IPS DF 19.7 (cell line): ENCODE measurements around the gene GLP2R.
A peak's percentile ranks its signal among the peaks of the same experiment; 100 is the strongest.

Source experiments
- DNase-seq: peaks from one replicate; pipeline ENCODE4 v3.0.0-alpha.2; 2013; ENCODE audit warnings: low read depth, low spot score

The GLP2R gene

DNA sequence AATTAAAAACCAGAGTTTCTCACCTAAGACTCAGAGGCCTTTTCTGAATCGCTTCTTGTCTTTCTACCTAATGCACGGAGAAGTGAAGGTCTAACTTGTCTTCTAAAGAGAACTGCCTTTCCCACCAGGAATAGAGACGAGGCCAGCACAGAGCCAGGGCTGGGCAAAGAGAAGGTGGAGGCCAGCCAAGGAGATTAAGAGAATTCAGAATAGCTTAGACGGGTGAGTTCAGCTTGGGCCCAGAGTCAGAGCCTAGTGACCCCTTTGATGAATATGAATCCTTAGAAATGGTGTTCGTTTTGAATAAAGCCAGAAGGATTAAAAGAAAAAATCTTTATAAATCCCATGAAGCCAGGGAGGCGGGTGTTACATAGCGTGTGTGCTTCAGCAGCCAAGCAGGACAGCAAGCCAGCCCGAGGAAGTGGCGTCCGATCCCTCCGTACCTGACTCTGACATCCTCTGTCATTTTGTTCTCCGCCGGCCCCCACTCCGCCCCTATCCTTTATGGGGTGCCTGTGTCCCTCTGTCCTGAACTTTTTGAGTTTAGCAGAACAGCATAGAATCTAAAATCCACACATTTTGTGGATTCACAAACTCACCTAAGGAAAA is 11.3 kb upstream of the GLP2R start:
- no peak for DNase-seq

DNA sequence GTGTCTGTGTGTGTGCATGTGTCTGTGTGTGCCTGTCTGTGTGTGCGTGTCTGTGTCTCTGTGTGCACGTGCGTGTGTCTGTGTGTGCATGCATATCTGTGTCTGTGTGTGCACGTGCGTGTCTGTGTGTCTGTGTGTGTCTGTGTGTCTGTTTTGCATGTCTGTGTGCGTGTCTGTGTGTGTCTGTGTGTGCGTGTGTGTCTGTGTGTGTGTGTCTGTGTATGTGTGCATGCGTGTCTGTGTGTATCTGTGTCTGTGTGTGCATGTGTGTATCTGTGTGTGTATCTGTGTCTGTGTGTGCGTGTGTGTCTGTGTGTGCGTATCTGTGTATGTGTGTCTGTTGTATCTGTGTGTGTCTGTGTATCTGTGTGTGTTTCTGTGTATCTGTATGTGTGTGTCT is 9.3 kb upstream of the GLP2R start:
- DNase-seq, result no peak

DNA sequence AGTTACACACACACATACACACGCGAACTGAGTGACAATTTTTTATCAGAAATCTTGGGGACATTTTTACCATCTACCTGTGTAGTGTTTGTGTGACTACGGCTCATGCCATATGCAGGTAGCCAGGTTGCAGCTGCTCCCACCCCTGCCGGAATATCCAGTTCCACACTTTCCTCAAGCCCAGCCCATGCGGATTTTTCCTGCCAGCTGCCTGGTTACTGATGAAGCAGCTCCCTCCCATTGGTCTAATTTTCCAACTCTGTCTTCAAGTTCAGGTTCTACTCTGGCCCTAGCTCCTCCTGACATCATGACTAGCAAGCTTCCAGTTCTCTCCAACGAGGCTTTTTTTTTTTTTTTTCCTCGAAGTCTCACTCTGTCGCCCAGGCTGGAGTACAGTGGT is 8.6 kb upstream of the GLP2R start:
- DNase-seq, result peak; percentile 48

DNA sequence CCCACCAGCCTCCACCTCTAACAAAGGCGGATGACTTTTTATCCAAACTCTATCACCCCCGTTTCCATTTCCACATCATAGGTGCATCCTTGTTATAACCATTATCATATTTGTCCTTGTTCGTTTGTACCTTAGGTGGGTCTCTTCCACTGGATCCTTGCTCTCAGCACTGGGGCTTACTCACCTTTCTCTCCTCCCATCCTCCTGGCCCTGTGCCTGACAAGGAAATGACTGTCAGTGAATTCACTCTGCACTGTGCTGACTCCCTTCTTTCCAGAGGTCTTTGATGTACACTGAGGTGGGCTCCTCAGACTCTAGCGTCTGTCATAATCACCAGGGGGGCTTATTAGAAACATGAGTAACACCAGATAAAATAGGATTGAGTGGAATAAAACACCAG is 7.0 kb upstream of the GLP2R start:
- DNase-seq, result no peak

DNA sequence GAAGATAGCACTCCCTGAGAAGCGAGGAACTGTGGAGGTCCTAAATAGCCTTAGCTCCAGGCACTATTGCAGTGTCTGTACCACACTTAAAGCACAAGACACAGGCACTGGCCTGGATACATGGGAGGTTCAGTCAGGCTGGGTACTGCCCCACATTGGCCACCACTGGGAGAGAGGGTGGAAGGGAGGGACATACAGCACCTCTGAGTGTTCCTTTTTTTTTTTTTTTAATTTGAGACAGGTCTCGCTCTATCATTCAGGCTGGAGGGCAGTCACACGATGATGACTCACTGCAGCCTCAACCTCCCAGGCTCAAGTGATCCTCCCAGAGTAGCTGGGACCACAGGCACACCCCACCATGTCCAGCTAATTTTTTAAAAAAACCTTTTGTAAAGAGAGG is 5.3 kb upstream of the GLP2R start:
- no peak for DNase-seq

DNA sequence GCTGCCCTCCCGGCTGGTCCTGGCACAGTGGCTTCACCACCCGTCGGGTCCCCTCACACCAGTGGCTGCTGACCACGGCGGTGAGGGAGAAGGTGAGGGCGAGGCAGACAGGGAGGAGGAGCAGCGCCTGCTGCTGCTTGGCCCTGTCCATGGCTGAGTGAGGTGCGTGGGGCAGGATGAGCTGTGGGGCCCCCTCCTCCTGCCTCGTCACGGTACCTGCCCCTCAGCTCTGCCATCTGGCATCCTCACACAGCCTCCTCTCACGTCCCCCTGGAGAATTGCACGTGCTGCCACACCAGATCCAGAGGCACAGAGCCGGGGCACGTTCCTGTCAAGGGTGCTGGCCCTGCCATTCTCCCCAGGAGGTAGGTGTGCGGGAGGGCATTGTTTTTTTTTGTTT is 3.8 kb upstream of the GLP2R start, which contains the start of gene GSG1L2:
Gene GSG1L2, minus strand, starts transcription at position 159 of the 400 bp plus-strand sequence. Its CDS starts 8 bp downstream, at position 151.
- no peak for DNase-seq

DNA sequence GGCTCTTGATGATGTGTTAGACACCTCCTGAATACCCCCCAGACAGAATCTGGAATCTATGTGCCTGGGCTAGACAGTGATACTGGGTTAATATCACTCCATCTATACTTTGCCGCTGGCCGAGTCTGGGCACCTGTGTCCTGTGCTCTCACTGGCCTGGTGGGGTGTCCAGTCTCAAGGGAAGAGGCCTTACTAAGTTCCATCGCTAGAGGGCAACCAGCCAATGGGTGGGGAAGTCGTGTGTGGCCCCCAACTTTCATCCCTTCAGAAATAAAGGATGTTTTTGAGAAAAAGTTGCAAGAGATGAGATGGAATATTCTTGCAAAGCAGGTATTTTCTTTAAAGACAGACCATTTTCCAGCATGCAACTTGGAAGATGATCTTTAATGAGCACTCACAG is 1.6 kb upstream of the GLP2R start:
- no peak for DNase-seq

DNA sequence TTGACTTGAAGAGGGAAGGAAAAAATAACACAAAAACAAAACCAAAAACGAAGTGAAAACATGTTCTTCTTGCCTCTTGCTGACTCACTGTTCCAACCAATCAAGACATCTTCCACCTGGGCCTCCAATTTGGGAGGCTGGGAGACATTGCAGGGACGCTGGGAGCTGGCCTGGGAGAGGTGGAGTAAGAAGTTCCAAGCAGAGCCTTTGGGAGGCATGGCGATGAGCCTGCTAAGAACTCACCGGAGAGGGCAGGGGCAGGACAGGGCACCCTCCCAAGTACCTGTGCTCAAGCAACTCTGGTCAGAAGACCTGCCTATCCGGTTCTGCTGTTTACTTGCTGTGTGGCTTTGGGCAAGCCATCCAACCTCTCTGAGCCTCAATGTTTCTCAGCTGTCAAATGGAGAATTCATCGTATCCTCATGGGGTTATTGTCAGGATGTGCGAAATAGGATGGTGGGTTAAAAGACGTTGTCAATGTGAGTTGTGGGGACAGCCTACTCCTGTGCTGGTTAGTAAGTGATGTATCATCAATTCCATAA is 856 bp upstream of the GLP2R start:
- no peak for DNase-seq

DNA sequence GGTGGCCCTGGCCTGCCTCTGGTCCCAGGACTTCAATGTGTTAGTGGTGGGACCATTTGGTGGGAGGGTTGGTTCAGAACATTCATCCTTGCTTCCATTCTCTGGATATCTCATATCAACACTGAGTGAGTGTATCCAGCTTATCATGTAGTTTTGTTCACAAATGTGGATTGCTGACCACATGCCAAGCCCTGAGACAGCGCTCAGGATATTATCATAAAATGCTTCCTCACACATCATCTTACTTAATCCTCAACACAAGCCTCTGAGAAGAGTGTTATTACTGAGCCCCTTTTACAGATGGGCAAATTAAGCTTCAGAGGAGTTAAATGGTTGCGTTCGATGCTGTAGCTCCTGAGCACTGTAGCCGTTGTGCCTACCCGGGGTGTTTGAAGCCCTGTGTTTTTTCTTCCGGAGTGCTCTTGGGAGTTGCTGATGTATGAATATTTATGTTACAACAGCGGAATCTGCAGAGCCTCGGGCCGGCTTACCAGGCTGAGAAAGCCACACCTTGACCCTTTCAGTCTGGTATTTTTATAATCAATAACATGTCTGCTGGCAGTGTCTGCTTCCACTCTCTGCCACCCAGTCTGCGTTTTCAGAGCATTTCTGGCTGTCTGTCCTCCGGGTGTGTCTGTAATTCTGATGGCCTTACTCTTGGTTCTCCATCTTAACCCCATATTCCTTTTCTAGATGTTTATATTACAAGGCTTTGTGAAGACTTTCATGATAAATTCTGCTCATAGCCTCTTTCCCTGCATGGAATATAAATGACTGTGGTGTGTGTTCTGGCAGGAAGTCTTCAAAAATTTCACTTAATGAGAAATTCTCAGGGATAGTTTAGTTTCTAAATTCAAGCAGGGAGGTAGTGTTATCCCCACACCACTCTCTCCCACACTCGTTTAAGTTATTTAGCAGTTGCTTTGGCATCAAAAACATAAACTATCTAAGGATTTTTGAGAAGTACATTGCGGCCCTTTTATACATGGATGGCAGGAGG is 2.9 kb downstream of the GLP2R start:
- DNase-seq, result no peak

DNA sequence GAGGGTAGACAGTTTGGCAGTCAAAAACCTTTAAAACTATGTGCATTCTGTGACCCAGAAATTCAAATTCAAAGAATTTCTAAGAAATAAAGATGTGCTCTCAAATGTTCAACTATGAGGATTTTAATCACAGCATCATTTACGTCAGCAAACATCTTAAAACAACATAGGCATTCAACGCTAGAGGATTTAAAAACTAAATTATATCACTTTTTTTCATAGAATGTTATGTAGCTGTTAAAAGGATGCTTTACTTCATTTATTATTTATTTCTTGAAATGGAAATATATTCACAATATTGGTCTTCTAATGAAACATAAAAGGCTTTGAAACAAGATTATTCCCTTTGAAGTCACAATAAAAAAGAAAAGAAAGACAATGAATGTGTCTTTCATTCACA is 3.6 kb downstream of the GLP2R start:
- DNase-seq, result no peak

DNA sequence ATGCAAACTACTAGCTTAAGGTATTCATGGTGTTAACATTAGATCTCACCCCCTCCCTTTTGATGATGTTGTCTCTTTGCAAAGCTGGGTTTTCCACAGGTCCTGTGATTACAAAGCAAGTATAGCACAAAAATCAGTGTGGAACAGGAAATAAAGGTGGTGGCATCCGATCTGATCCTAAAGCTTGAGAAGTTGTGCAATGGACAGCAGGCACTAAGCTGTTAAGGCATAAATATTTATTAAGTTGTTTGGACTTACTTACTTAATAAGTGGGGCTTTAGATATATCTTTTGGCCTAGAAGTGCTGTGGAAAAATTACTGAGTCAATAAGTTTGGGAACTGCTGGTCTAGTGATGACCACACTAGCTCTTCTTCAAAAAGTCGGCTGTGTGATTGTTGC is 5.0 kb downstream of the GLP2R start:
- DNase-seq, result no peak

DNA sequence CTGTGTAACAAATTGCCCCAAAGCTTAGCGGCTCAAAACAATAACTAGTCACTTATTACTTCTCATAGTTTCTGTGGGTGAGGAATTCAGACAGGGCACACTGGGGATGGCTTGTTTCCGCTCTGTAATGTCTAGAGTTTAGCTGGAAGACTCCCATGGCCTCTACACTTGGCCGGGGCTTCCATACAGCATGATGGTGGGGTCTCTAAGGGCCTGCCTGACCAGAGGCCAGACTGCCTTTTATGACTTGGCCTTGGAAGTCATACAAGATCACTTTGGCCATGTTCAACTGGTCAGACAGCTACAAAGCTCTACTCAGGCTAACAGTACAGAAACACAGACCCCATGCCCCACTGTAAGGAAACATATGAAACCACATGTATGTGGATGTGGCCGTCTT is 8.2 kb downstream of the GLP2R start:
- DNase-seq, result no peak

DNA sequence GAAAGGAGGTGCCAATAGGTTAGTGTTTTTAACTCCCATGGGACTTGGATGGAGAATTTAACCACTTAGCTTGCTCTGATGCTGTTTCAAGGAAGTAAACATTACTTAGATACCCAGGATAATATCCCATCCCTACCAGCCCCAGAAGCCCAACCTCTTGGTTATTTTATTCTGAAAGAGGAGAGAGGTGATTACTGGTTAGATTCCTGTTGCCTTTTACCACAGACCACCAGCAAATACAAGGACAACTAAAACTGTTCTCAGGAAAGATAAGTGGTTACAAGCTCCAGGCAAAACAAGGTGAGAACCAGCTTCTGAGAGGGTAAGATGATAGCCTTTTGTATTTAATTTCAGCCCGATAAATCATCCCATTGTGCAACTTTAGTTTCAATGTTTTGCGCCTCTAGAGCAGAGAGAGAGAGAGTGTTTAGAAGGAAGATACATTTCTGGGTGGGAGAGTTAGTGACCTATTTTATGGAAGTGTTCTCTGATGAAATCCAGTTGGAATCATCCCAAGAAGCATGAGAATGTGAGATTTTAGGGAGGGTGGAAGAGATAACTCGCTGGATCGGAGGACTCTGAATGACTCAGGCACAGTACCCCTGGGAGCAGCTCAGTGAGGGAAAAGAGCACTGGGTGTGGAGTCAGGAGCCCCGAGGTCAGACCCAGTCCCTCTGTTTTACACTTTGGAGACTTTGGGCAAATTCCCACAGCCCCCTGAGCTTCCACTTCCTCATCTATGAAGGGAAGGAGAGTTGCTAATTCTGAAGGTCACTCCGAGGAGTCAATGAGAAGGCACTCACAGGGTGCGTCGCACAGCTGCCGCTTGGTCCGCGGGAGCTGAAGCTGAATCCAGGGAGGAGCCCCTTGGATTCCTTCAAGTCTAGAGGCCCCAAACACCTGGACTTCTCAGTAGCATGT is 12.1 kb downstream of the GLP2R start:
- DNase-seq, result no peak

DNA sequence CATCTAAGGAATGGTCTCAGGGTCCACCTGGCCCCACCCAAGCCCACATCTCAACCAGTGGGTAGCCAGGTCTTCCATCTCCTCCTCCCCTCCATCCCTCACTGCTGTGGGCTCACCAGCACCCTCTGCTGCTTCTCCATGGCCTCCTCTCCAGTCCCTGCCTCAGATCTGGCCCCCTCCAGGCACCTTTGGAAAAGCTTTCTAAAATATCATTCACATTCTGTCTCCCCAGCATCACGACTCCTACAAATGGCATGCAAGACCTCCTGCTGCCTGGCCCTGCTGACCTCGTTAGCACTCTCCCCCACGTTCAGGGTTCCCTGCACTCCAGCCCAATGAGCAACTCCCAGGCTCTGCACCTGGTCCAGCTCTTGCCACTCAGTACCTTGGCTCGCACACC is 13.7 kb downstream of the GLP2R start:
- DNase-seq, result no peak

DNA sequence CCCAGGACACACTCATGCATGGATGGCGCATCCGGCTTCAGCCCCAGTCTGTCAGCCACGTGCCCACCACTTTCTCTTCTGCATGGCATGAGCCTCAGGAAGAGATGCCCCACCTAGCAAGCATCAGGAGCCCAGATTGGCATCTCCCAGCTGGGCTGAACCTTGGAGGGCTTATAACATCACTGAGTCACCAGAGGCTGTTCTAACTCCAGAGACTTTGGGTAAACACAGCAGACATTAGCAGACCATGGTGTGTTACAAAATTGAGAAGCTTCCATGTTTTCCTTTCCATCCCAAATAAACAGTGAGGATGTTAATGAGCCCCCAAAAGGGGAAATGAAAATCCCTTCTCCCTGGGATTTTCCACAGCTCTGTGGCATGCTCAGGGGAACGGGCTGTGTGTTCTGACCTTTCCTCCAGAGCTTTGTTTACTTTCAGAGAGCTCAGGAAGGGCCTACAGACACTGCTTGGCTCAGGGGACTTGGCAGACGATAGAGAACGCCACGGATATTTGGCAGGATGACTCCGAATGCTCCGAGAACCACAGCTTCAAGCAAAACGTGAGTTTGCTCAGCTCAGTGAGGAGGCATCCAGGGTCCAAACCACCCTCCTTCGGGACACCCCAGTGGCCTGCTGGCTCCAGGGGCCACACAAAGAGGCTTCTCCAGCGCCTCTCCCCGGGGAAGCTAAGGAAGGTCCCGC is 16.5 kb downstream of the GLP2R start:
- DNase-seq, result no peak

DNA sequence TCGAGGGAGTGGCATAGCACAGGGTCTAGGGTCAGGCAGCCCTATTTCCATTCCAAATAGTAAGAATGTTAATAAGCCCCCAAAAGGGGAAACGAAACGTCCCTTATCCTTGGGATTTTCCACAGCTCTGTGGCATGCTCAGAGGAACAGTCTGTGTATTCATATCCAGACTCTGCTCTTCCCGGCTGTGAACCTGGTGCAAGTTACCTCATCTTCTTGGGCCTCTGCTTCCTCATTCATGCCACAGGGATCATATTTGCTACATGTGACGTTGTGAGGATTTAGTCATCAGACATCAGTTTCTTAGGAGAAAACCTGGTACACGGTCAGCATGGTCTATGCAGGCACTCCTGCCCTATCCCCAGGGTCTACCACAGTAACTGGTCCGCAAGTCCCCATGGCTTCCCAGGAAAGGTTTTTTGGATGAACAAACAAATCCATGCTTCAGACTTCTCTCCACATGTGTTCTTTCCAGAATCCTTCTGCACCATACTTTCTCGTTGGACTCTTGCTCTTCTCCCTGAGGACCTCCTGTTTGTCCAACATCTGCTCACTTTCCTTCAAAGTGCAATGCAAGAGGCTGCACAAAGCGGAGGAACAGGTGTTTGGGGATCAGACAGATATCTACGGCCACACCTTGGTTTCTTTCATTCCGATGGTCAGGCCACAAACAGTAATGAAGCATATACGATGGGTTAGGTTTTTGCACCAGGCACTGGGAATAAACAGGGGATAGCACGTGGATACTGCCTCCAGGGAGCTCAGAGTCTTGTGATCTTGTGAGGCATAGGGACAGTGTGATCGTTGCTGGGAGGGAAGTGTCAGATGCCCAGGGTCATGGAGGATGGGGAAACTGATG is 17.7 kb downstream of the GLP2R start:
- DNase-seq, result no peak

DNA sequence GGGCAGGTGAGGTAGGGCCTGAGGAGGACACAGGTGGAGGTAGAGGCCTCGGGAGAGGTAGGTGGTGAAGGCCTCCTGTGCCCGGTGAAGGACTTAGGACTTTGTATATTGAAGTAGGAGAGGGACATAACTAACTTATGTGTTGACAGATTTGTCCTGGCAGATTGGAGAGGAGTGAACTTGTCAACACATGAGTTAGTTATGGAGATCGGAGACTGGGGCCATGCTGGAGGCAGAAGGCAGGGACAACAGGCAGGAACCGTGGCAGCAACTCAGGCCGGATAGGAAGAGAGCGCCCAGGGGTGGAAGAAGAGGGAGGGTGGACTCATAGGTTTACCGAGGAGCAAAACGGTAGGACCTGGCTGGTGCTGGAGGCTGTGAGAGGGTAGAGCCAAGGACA is 18.4 kb downstream of the GLP2R start:
- DNase-seq, result no peak

DNA sequence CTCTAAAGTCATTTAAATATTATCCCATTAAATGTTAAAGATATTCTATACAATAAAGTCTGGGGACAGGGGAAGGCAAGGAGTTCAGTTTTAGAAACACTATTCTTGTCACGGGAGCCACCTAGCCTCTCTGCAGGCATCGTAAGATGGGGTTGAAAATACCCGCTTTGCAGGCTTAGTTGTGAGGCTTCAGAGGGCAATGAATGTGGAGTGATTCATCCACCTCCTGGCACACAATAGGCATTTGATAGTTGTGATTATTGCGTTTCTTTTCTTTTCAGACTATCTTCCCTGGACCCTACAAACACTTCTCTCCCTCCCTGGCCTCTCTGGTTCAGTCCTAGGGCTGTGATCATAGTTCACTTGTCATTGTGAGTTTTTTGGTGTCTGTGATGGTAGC is 19.6 kb downstream of the GLP2R start:
- DNase-seq, result no peak

DNA sequence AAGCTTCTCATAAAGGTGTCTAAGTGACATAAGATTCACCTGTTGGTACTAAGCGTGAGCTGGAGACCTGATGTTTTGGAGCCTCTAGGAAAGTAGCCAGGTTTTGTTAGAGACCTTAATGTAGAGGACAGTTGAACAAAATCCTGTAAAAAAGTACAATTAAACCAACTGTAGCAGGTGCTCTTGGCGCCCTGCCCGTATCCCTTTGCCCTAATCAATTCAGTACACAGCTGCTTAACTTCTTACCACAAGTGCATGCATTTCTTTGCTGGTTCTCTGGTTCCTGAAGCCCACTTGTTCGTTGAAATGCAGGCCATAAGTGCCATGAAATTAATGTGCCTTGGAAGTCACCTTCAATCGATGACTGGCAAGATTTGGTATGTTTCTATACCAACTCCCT is 24.4 kb downstream of the GLP2R start:
- no peak for DNase-seq

DNA sequence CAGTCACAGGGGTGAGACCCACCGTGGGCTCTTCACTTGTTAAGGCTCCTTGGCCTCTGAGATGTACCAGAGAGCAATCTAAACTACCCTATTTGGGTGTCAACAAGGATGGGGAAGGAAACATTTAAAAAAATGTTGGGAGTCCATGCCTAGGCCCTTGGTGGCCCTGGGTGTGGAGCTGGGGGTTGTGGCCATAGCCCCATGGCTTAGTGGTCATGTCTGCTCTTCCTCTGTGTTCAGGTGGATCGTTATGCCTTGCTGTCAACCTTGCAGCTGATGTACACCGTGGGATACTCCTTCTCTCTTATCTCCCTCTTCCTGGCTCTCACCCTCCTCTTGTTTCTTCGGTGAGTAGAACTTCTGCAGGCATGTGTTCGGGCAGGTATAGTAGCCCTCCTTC is 28.5 kb downstream of the GLP2R start:
- no peak for DNase-seq
